HepG2 (cell line): Measurements from ENCODE around the gene TSNAXIP1. TPM values are rescaled to one million over a fixed set of nuclear protein-coding genes. Genes with fewer than 3 reads are reported as not detected.

Experiments used
- FOXA1 ChIP-seq, 2 experiments: fragments of 450-650 bp in 1 of 2; sonication (generic) in 1 of 2; formaldehyde crosslinking in 1 of 2; IDR thresholded peaks; 2 replicates each; pipeline versions ENCODE4 v1.4.0 to v1.6.1; 2016 to 2020; ENCODE audit warnings: missing genetic modification reagents in 1 of 2
- JARID2 ChIP-seq: sonication (generic); formaldehyde crosslinking; IDR thresholded peaks from 2 replicates; pipeline ENCODE4 v1.8.1; 2023; ENCODE audit warnings: missing genetic modification reagents, inconsistent platforms; ENCODE audit not compliant: insufficient replicate concordance
- MEIS1 ChIP-seq: sonication (generic); formaldehyde crosslinking; IDR thresholded peaks from 2 replicates; pipeline ENCODE4 v1.9.0; 2021; ENCODE audit warnings: mild to moderate bottlenecking, missing genetic modification reagents, moderate library complexity, borderline replicate concordance
- RARG ChIP-seq: sonication (generic); formaldehyde crosslinking; IDR thresholded peaks from 2 replicates; pipeline ENCODE4 v1.4.0; 2020; ENCODE audit warnings: low read depth, mild to moderate bottlenecking, missing genetic modification reagents
- TARDBP ChIP-seq: sonication (generic); formaldehyde crosslinking; IDR thresholded peaks from 2 replicates; pipeline ENCODE4 v1.8.0; 2022; ENCODE audit warnings: mild to moderate bottlenecking, missing genetic modification reagents
- TCF12 ChIP-seq, 2 experiments: fragments of 450-650 bp in 1 of 2; sonication (generic) in 1 of 2; formaldehyde crosslinking in 1 of 2; IDR thresholded peaks; 2 replicates each; pipeline versions ENCODE4 v1.6.1 to v1.8.0; 2017 to 2022; ENCODE audit warnings: antibody characterized with exemption in 1 of 2, mild to moderate bottlenecking in 1 of 2, missing genetic modification reagents in 1 of 2, moderate library complexity in 1 of 2
- ZKSCAN1 ChIP-seq: fragments of 150-350 bp; IDR thresholded peaks from 2 replicates; pipeline ENCODE4 v1.6.1; 2014; ENCODE audit warnings: low read length
- ZNF329 ChIP-seq: sonication (generic); formaldehyde crosslinking; IDR thresholded peaks from 2 replicates; pipeline ENCODE4 v1.9.0; 2021; ENCODE audit warnings: low read depth, mild to moderate bottlenecking, missing genetic modification reagents
- ZNF550 ChIP-seq: sonication (generic); formaldehyde crosslinking; IDR thresholded peaks from 2 replicates; pipeline ENCODE4 v1.4.0; 2020; ENCODE audit warnings: mild to moderate bottlenecking, missing genetic modification reagents, borderline replicate concordance
- ZNF567 ChIP-seq: sonication (generic); formaldehyde crosslinking; IDR thresholded peaks from 2 replicates; pipeline ENCODE4 v1.8.1; 2023; ENCODE audit warnings: mild to moderate bottlenecking, missing genetic modification reagents, borderline replicate concordance
- ZSCAN31 ChIP-seq: sonication (generic); formaldehyde crosslinking; IDR thresholded peaks from 2 replicates; pipeline ENCODE4 v1.5.0; 2020; ENCODE audit warnings: low read depth, mild to moderate bottlenecking, missing genetic modification reagents
- ZXDC ChIP-seq: sonication (generic); formaldehyde crosslinking; IDR thresholded peaks from 2 replicates; pipeline ENCODE4 v1.5.0; 2020; ENCODE audit warnings: mild to moderate bottlenecking, missing genetic modification reagents
- polyA plus RNA-seq, 8 experiments: library from polyadenylated mRNA; depleted of rRNA in 3 of 8; stranded (reverse) in 7 of 8; unstranded in 1 of 8; fragments of >200 nt; fragmentation: Illumina TruSeq in 4 of 8; extraction: Trizol in 4 of 8; gene quantifications; 2 replicates each; pipeline versions ENCODE4 v1.2.1 to v1.2.3, GENCODE V29; 2011 to 2016; ENCODE audit warnings: low read depth in 4 of 8, missing spikeins in 1 of 8, mixed read lengths in 1 of 8; ENCODE audit not compliant: insufficient read depth in 1 of 8
- total RNA-seq, 5 experiments: library from RNA; depleted of rRNA; stranded (reverse); fragments of >200 nt; fragmentation: Illumina TruSeq; extraction: Trizol; gene quantifications; 2 replicates each; pipeline ENCODE4 v1.2.3, GENCODE V29; 2016; ENCODE audit warnings: low read depth in 1 of 5
- TF ChIP-seq, protein P1 (sequence below): sonication (generic); formaldehyde crosslinking; IDR thresholded peaks from 2 replicates; pipeline ENCODE4 v1.5.0; 2020; ENCODE audit warnings: mild to moderate bottlenecking, missing genetic modification reagents, borderline replicate concordance
- TF ChIP-seq, protein P2 (sequence below): sonication (generic); formaldehyde crosslinking; IDR thresholded peaks from 2 replicates; pipeline ENCODE4 v1.4.0; 2020; ENCODE audit warnings: missing genetic modification reagents, borderline replicate concordance

TSNAXIP1 gene
- total and polyA plus RNA-seq, 2 of the 13 experiments (the other 11 are each of a cell fraction or from before 2014, with no cell fraction given) = 0.37 to 0.86 TPM

DNA sequence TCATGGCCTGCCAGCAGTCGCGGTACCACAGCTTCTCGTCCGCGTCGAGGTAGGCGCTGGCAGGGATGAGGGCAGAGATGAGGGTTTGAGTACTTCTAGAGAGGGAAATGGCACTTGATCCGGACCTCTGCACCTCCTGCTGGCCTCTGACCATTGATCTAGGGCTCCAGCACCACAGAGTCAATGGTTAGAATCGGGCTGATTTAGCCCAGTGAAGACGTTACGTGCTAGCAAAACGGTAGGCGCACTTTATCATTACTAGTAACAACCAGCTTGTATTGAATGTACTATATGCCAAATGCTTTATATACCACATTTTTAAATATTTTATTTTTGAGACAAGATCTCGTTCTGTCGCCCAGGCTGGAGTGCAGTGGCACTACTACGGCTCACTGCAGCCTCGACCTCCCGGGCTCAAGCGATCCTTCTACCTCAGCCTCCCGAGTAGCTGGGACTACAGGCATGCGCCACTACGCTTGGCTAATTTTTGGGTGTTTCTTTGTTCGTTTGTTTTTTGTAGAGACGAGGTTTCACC, 526 bp downstream of the TSNAXIP1 start (continued):
- TF ChIP-seq, protein P1, sequence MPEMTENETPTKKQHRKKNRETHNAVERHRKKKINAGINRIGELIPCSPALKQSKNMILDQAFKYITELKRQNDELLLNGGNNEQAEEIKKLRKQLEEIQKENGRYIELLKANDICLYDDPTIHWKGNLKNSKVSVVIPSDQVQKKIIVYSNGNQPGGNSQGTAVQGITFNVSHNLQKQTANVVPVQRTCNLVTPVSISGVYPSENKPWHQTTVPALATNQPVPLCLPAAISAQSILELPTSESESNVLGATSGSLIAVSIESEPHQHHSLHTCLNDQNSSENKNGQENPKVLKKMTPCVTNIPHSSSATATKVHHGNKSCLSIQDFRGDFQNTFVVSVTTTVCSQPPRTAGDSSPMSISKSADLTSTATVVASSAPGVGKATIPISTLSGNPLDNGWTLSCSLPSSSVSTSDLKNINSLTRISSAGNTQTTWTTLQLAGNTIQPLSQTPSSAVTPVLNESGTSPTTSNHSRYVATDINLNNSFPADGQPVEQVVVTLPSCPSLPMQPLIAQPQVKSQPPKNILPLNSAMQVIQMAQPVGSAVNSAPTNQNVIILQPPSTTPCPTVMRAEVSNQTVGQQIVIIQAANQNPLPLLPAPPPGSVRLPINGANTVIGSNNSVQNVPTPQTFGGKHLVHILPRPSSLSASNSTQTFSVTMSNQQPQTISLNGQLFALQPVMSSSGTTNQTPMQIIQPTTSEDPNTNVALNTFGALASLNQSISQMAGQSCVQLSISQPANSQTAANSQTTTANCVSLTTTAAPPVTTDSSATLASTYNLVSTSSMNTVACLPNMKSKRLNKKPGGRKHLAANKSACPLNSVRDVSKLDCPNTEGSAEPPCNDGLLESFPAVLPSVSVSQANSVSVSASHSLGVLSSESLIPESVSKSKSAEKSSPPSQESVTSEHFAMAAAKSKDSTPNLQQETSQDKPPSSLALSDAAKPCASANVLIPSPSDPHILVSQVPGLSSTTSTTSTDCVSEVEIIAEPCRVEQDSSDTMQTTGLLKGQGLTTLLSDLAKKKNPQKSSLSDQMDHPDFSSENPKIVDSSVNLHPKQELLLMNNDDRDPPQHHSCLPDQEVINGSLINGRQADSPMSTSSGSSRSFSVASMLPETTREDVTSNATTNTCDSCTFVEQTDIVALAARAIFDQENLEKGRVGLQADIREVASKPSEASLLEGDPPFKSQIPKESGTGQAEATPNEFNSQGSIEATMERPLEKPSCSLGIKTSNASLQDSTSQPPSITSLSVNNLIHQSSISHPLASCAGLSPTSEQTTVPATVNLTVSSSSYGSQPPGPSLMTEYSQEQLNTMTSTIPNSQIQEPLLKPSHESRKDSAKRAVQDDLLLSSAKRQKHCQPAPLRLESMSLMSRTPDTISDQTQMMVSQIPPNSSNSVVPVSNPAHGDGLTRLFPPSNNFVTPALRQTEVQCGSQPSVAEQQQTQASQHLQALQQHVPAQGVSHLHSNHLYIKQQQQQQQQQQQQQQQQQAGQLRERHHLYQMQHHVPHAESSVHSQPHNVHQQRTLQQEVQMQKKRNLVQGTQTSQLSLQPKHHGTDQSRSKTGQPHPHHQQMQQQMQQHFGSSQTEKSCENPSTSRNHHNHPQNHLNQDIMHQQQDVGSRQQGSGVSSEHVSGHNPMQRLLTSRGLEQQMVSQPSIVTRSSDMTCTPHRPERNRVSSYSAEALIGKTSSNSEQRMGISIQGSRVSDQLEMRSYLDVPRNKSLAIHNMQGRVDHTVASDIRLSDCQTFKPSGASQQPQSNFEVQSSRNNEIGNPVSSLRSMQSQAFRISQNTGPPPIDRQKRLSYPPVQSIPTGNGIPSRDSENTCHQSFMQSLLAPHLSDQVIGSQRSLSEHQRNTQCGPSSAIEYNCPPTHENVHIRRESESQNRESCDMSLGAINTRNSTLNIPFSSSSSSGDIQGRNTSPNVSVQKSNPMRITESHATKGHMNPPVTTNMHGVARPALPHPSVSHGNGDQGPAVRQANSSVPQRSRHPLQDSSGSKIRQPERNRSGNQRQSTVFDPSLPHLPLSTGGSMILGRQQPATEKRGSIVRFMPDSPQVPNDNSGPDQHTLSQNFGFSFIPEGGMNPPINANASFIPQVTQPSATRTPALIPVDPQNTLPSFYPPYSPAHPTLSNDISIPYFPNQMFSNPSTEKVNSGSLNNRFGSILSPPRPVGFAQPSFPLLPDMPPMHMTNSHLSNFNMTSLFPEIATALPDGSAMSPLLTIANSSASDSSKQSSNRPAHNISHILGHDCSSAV (CRISPR knock-in tag) = no peak
- TF ChIP-seq TCF12 (IDR thresholded peaks at IDR 0.05) (no peak), TCF12 (CRISPR knock-in tag; IDR thresholded peaks at IDR 0.05) (no peak; the same call in 1 of the 2 replicates), ZSCAN31 (CRISPR knock-in tag) (no peak), JARID2 (CRISPR knock-in tag) (no peak), RARG (CRISPR knock-in tag) (no peak), TARDBP (CRISPR knock-in tag) (no peak; the same call in 1 of the 2 replicates), ZKSCAN1 (no peak), MEIS1 (no peak), ZNF567 (no peak), FOXA1 (IDR thresholded peaks at IDR 0.05) (no peak), FOXA1 (CRISPR knock-in tag; IDR thresholded peaks at IDR 0.05) (no peak), ZNF550 (CRISPR knock-in tag) (no peak), ZNF329 (CRISPR knock-in tag) (no peak), ZXDC (CRISPR knock-in tag) (no peak)
- TF ChIP-seq, protein P2, sequence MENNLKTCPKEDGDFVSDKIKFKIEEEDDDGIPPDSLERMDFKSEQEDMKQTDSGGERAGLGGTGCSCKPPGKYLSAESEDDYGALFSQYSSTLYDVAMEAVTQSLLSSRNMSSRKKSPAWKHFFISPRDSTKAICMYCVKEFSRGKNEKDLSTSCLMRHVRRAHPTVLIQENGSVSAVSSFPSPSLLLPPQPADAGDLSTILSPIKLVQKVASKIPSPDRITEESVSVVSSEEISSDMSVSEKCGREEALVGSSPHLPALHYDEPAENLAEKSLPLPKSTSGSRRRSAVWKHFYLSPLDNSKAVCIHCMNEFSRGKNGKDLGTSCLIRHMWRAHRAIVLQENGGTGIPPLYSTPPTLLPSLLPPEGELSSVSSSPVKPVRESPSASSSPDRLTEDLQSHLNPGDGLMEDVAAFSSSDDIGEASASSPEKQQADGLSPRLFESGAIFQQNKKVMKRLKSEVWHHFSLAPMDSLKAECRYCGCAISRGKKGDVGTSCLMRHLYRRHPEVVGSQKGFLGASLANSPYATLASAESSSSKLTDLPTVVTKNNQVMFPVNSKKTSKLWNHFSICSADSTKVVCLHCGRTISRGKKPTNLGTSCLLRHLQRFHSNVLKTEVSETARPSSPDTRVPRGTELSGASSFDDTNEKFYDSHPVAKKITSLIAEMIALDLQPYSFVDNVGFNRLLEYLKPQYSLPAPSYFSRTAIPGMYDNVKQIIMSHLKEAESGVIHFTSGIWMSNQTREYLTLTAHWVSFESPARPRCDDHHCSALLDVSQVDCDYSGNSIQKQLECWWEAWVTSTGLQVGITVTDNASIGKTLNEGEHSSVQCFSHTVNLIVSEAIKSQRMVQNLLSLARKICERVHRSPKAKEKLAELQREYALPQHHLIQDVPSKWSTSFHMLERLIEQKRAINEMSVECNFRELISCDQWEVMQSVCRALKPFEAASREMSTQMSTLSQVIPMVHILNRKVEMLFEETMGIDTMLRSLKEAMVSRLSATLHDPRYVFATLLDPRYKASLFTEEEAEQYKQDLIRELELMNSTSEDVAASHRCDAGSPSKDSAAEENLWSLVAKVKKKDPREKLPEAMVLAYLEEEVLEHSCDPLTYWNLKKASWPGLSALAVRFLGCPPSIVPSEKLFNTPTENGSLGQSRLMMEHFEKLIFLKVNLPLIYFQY (CRISPR knock-in tag) = no peak
